CD4-positive, alpha-beta T cell (primary cell): ENCODE data around the gene SHANK1. TPM values are rescaled to one million over a fixed set of nuclear protein-coding genes. Genes with fewer than 3 reads are reported as not detected.

Experiments used
- ATAC-seq: fragments of 200-7000 bp; cut with Tn5 transposase; one replicate; pipeline ENCODE4 v1.10.0; 2022; ENCODE audit warnings: mild to moderate bottlenecking; ENCODE audit not compliant: poor library complexity
- CTCF ChIA-PET: fragments of 350-600 bp; sonication (Branson Sonifier 250); formaldehyde crosslinking; loops from one replicate; lab custom pipeline; 2021; ENCODE audit warnings: antibody characterized with exemption, inconsistent platforms; lab: Charles Lee
- POLR2A ChIA-PET: fragments of 350-600 bp; sonication (Branson Sonifier 250); formaldehyde crosslinking; loops from one replicate; lab custom pipeline; 2021; ENCODE audit warnings: antibody characterized with exemption, inconsistent platforms; lab: Charles Lee
- DNase-seq, 14 experiments: peaks; one replicate each; pipeline ENCODE4 v3.0.0-alpha.2; 2013 to 2020; ENCODE audit warnings: mixed read lengths in 2 of 14
- H3K27ac ChIP-seq, 2 donors: one replicate each; pipeline versions ENCODE4 v1.5.1 to v1.7.0; 2013; ENCODE audit warnings: low read length in 2 of 2, low read depth in 1 of 2, mild to moderate bottlenecking in 1 of 2
- H3K27me3 ChIP-seq, 2 experiments: 1 replicate in 1 of 2; 2 replicates in 1 of 2; pipeline versions ENCODE4 v1.6.1 to v1.7.0; 2013; ENCODE audit warnings: low read length in 2 of 2, control low read depth in 1 of 2, mild to moderate bottlenecking in 1 of 2, moderate library complexity in 1 of 2; ENCODE audit not compliant: insufficient read depth in 2 of 2, control insufficient read depth in 1 of 2
- H3K36me3 ChIP-seq: one replicate; pipeline ENCODE4 v1.6.1; 2013; ENCODE audit warnings: low read length, control low read depth; ENCODE audit not compliant: insufficient read depth
- H3K4me1 ChIP-seq: one replicate; pipeline ENCODE4 v1.6.1; 2013; ENCODE audit warnings: low read length, control low read depth; ENCODE audit not compliant: insufficient read depth
- H3K4me3 ChIP-seq: one replicate; pipeline ENCODE4 v1.5.1; 2013; ENCODE audit warnings: mild to moderate bottlenecking, low read length, moderate library complexity
- H3K9me3 ChIP-seq, 2 experiments: 1 replicate in 1 of 2; 2 replicates in 1 of 2; pipeline versions ENCODE4 v1.6.1 to v1.7.0; 2013; ENCODE audit warnings: low read length in 2 of 2, mild to moderate bottlenecking in 2 of 2, control low read depth in 1 of 2, moderate library complexity in 1 of 2; ENCODE audit not compliant: control insufficient read depth in 1 of 2, insufficient read depth in 1 of 2
- H3K27ac Mint-ChIP-seq: one replicate; pipeline ENCODE4 v1.8.0; 2020; ENCODE audit warnings: mixed read lengths
- H3K27me3 Mint-ChIP-seq: one replicate; pipeline ENCODE4 v1.8.0; 2021; ENCODE audit warnings: mixed read lengths
- H3K36me3 Mint-ChIP-seq: one replicate; pipeline ENCODE4 v1.8.0; 2021; ENCODE audit warnings: low read depth, mixed read lengths
- H3K4me1 Mint-ChIP-seq: one replicate; pipeline ENCODE4 v1.8.0; 2021; ENCODE audit warnings: low read depth, mixed read lengths
- H3K4me3 Mint-ChIP-seq: one replicate; pipeline ENCODE4 v1.8.0; 2020; ENCODE audit warnings: mild to moderate bottlenecking, mixed read lengths
- H3K9me3 Mint-ChIP-seq: one replicate; pipeline ENCODE4 v1.8.0; 2020; ENCODE audit warnings: mixed read lengths
- CTCF ChIP-seq: fragments of 200-600 bp; IDR thresholded peaks from one replicate; pipeline ENCODE4 v1.8.0; 2022; ENCODE audit warnings: antibody characterized with exemption, mild to moderate bottlenecking
- intact Hi-C, 2 experiments: fragments of 100-400 bp; cut with DNase I in 1 of 2; cut with micrococcal nuclease in 1 of 2; formaldehyde crosslinking; loops; one replicate each; pipeline versions ENCODE4 v1.15.1 to v1.9.0; 2023 to 2025; cut with DNase I, micrococcal nuclease
- total RNA-seq, 174 experiments: library from RNA in 2 of 174; stranded (reverse) in 2 of 174; gene quantifications; one replicate each; pipeline ENCODE4 v1.2.3 and lab custom pipeline; 2021 to 2026

SHANK1 gene
- total RNA-seq, 2 experiments from 2014 or later, result not detected

- Mint-ChIP-seq H3K36me3 (no peaks in the 10 kb centered on the region), H3K4me1 (peaks cover 36% of the 10 kb centered on the region), H3K27ac (peak overlapping the region; percentile 70), H3K27me3 (peaks cover 52% of the 10 kb centered on the region), H3K9me3 (no peaks in the 10 kb centered on the region), H3K4me3 (peak overlapping the region; percentile 87)
- peaks cover 59 to 67% of the 10 kb centered on the region in 2 experiments for H3K27me3 ChIP-seq
- H3K4me1 ChIP-seq, result peaks cover 37% of the 10 kb centered on the region
- no peak overlapping the region for H3K4me3 ChIP-seq
- ATAC-seq, result no peak
- H3K36me3 ChIP-seq, result no peaks in the 10 kb centered on the region
- ChIA-PET CTCF (interaction anchor here (0.5 to 1.1 kb wide), 2 partner anchors 57 to 77 kb away, joined by 3 read pairs; no protein-coding TSS in a partner anchor), POLR2A (interaction anchor here (1.3 to 1.5 kb wide), 4 partner anchors 23 to 366 kb away, joined by 3 to 20 read pairs (median 10); partner anchors contain the start of gene JOSD2)
- no peak for DNase-seq
- no peak for TF ChIP-seq CTCF
- H3K9me3 ChIP-seq, result peaks cover 0 to 66% of the 10 kb centered on the region in 2 experiments
- intact Hi-C loops, result loop anchor here (2.0 to 10.0 kb wide), 3 partner anchors 59 to 389 kb away; no protein-coding TSS in a partner anchor
- H3K27ac ChIP-seq, result no peak overlapping the region
Observed at GRCh38 chr19:50723735-50724521, 4.3 kb upstream of the SHANK1 start.

- H3K27me3 ChIP-seq, result peaks cover 53 to 70% of the 10 kb centered on the region in 2 experiments
- H3K36me3 ChIP-seq, result no peaks in the 10 kb centered on the region
- POLR2A ChIA-PET, result no interaction called here
- Mint-ChIP-seq H3K27me3 (peaks cover 52% of the 10 kb centered on the region), H3K36me3 (no peaks in the 10 kb centered on the region), H3K4me1 (peaks cover 29% of the 10 kb centered on the region), H3K27ac (no peak within 1 kb of the TSS), H3K4me3 (peak within 1 kb of the TSS; percentile 87), H3K9me3 (no peaks in the 10 kb centered on the region)
- H3K27ac ChIP-seq, result no peak within 1 kb of the TSS
- CTCF ChIA-PET, result no interaction called here
- ATAC-seq, result no peak
- H3K4me1 ChIP-seq, result peaks cover 36% of the 10 kb centered on the region
- no peak for TF ChIP-seq CTCF
- peaks cover 0 to 61% of the 10 kb centered on the region in 2 experiments for H3K9me3 ChIP-seq
- intact Hi-C loops, result loop anchor here in 1 of 2 experiments (5.0 to 10.0 kb wide), 2 partner anchors 84 to 388 kb away; no protein-coding TSS in a partner anchor
- DNase-seq, result no peak
- H3K4me3 ChIP-seq, result no peak within 1 kb of the TSS
Observed at GRCh38 chr19:50723069-50723468, 3.5 kb upstream of the SHANK1 start, which contains the start of gene CLEC11A. Gene CLEC11A (plus strand): TSS chr19:50723364. CDS start chr19:50723526, 162 bp downstream.

DNA sequence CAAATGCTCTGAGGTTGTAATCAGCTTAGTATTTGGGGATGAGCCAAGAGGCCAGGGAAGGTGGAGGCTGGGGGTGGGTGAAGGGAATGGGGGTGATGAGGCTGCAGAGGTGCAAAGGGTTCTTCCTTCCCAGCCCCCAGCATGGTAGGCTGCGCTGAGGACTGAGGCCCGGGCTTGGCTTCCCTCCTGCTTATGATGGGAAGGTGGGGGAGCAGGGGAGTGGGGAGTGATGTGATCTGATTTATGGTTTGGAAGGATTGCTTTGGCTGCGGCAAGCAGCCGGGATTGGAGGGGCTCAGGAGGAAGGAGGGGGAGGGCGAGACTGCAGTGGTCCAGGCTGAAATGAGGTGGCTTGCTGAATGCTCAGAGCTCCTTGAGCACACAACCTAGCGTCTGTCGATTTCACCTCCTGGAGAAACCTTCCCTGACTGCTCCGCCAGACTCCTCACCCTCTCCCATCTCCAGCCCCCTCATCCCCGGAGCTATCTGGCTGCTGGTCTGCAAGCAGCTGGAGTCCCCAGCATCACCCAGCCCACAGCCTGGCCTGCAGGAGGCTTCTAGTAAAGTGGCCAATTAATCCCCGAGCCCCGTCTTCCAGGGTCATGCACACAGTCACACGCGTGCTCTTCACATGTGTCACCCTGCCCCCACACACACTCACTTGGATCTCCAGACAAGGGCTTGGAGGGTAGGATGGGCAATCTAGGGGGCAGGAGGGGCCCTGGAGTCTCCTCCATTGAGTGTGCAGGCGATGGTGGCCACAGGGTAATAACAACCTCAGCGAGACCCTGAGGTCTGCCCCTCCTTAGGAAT is 2.8 kb upstream of the SHANK1 start:
- Mint-ChIP-seq H3K4me3 (peak overlapping the region; percentile 80), H3K36me3 (no peaks in the 10 kb centered on the region), H3K4me1 (peaks cover 31% of the 10 kb centered on the region), H3K27ac (no peak overlapping the region), H3K9me3 (no peaks in the 10 kb centered on the region), H3K27me3 (peaks cover 55% of the 10 kb centered on the region)
- ATAC-seq (no peak), DNase-seq (no peak)
- Histone ChIP-seq H3K9me3 (peaks cover 0 to 57% of the 10 kb centered on the region in 2 experiments), H3K4me1 (peaks cover 34% of the 10 kb centered on the region), H3K27ac (no peak overlapping the region), H3K36me3 (no peaks in the 10 kb centered on the region), H3K4me3 (no peak overlapping the region), H3K27me3 (peaks cover 48 to 73% of the 10 kb centered on the region in 2 experiments)
- ChIA-PET CTCF (no interaction called here), POLR2A (no interaction called here)
- no peak for TF ChIP-seq CTCF
- intact Hi-C loops, result loop anchor here in 1 of 2 experiments (5.0 to 10.0 kb wide), 2 partner anchors 85 to 388 kb away; no protein-coding TSS in a partner anchor
